Transverse colon (tissue), 4 donors: Measurements from ENCODE around the gene MAGEA11. TPM values are rescaled to one million over a fixed set of nuclear protein-coding genes. Genes with fewer than 3 reads are reported as not detected.
"Not testable (repeated sequence)": the region's sequence is repeated elsewhere in the genome, so short reads cannot be mapped to it uniquely, and the experiment has no call there.

Experiments
- DNase-seq: peaks from one replicate; pipeline ENCODE4 v3.0.0-alpha.2; 2019
- H3K27ac ChIP-seq, 4 donors: fragments of 200-600 bp; sonication (generic); 2 replicates each; pipeline ENCODE4 v1.5.1; 2016 to 2018; ENCODE audit warnings: inconsistent platforms in 4 of 4
- H3K27me3 ChIP-seq: fragments of 200-600 bp; sonication (generic); 2 replicates; pipeline ENCODE4 v1.5.1; 2017; ENCODE audit warnings: inconsistent platforms
- H3K36me3 ChIP-seq, 4 donors: fragments of 200-600 bp; sonication (generic); 2 replicates each; pipeline ENCODE4 v1.5.1; 2017 to 2019; ENCODE audit warnings: inconsistent platforms in 4 of 4
- H3K4me1 ChIP-seq, 4 donors: fragments of 200-600 bp; sonication (generic); 2 replicates each; pipeline ENCODE4 v1.5.1; 2017 to 2020; ENCODE audit warnings: inconsistent platforms in 4 of 4
- H3K4me3 ChIP-seq, 4 donors: fragments of 200-600 bp; sonication (generic); 1 replicate in 1 of 4; 2 replicates in 3 of 4; pipeline versions ENCODE4 v1.5.1 to v1.6.1; 2017 to 2019; ENCODE audit warnings: inconsistent platforms in 4 of 4
- H3K9me3 ChIP-seq, 2 donors: fragments of 200-600 bp; sonication (generic); 2 replicates each; pipeline ENCODE4 v1.5.1; 2017 to 2019; ENCODE audit warnings: inconsistent platforms in 2 of 2
- EP300 ChIP-seq: sonication (generic); formaldehyde crosslinking; IDR thresholded peaks from one replicate; pipeline ENCODE4 v1.6.1; 2017; ENCODE audit warnings: antibody characterized with exemption, low read depth
- POLR2A ChIP-seq: fragments of 450-650 bp; IDR thresholded peaks from one replicate; pipeline ENCODE4 v1.6.1; 2016; ENCODE audit warnings: antibody characterized with exemption, mild to moderate bottlenecking, moderate library complexity
- POLR2AphosphoS5 ChIP-seq, 3 donors: sonication (generic); formaldehyde crosslinking; IDR thresholded peaks; one replicate each; pipeline ENCODE4 v1.6.1; 2016; ENCODE audit warnings: antibody characterized with exemption in 3 of 3
- WGBS, 2 donors: methylation state at CpG; one replicate each; pipeline ENCODE4 v1.1.5; 2018; ENCODE audit warnings: low coverage in 1 of 2; 5-methylcytosine and 5-hydroxymethylcytosine counted together
- in situ Hi-C, 4 donors: fragments of 200-750 bp; cut with MboI; loops; one replicate each; pipeline versions ENCODE4 v1.15.0 to v1.15.1; 2017; ENCODE audit warnings: low sequenced_read_pairs in 3 of 4, low pct_ligation_motif_present in 1 of 4, low pct_unique_long_range_greater_than_20kb in 1 of 4
- intact Hi-C: fragments of 100-400 bp; cut with DNase I; formaldehyde crosslinking; loops from one replicate; pipeline ENCODE4 v1.15.1; 2023; ENCODE audit warnings: low total_unique reads
- total RNA-seq, 4 donors: library from RNA; depleted of rRNA; stranded (reverse); fragments of >200 nt; gene quantifications; one replicate each; pipeline ENCODE4 v1.1.0, GENCODE V29; 2016
- TF ChIP-seq, protein P1 (sequence below), 5 experiments: fragments of 200-600 bp in 3 of 5; fragments of 450-650 bp in 2 of 5; sonication (generic) in 3 of 5; IDR thresholded peaks; 1 replicate in 2 of 5; 2 replicates in 3 of 5; pipeline ENCODE4 v1.5.1; 2016 to 2017; ENCODE audit warnings: antibody characterized with exemption in 5 of 5, inconsistent platforms in 3 of 5, mild to moderate bottlenecking in 2 of 5, moderate library complexity in 1 of 5

Gene MAGEA11, protein sequence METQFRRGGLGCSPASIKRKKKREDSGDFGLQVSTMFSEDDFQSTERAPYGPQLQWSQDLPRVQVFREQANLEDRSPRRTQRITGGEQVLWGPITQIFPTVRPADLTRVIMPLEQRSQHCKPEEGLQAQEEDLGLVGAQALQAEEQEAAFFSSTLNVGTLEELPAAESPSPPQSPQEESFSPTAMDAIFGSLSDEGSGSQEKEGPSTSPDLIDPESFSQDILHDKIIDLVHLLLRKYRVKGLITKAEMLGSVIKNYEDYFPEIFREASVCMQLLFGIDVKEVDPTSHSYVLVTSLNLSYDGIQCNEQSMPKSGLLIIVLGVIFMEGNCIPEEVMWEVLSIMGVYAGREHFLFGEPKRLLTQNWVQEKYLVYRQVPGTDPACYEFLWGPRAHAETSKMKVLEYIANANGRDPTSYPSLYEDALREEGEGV
- not detected for total RNA-seq

DNA sequence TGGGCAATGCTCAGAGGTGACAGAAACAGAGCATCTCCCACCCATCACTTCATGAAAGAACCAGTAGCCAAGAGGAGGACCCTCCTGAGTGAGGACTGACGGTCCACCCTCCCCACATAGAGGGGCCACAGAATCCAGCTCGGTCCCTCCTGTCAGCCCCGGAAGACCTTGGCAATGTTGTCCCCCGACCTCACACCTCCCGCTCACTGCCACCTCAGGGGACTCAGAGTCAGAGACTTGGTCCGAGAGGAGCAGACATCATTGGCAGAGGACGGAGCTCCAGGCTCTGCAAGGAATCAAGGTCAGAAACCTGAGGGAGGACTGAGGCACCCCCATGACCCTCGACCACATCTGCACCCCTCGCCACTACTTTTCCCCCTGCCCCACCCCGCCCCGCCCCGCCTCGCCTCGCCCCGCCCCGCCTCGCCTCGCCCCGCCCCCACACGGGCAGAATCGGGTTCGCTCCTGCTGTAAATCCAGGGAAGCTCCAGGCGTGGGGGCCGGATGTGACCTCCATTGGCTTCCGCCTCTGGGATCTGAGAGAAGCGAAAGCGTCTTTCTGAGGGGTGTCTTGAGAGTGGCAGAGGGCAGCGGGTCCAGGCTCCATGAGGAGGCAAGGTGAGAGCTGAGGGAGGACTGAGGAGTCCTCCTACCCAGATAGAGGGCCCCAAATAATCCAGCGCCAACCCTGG lies at the start of gene MAGEA11:
TSS of gene MAGEA11 (plus strand) at position 516 of the 692 bp plus-strand sequence. CDS start 1,100 bp downstream, outside the sequence.
- Histone ChIP-seq H3K9me3 (no peaks in the 10 kb centered on the region), H3K27me3 (no peaks in the 10 kb centered on the region), H3K4me3 (no peak within 1 kb of the TSS), H3K4me1 (no peaks in the 10 kb centered on the region), H3K36me3 (no peaks in the 10 kb centered on the region), H3K27ac (no peak within 1 kb of the TSS)
- intact Hi-C loops = no loop called here
- 84% methylated on average over 20 of the region's 29 CpGs; no CpG with 5 or more reads in 1 of the 2 donors for WGBS, 2 donors
- DNase-seq = no peak
- in situ Hi-C loops = no loop called here
- TF ChIP-seq, protein P1, sequence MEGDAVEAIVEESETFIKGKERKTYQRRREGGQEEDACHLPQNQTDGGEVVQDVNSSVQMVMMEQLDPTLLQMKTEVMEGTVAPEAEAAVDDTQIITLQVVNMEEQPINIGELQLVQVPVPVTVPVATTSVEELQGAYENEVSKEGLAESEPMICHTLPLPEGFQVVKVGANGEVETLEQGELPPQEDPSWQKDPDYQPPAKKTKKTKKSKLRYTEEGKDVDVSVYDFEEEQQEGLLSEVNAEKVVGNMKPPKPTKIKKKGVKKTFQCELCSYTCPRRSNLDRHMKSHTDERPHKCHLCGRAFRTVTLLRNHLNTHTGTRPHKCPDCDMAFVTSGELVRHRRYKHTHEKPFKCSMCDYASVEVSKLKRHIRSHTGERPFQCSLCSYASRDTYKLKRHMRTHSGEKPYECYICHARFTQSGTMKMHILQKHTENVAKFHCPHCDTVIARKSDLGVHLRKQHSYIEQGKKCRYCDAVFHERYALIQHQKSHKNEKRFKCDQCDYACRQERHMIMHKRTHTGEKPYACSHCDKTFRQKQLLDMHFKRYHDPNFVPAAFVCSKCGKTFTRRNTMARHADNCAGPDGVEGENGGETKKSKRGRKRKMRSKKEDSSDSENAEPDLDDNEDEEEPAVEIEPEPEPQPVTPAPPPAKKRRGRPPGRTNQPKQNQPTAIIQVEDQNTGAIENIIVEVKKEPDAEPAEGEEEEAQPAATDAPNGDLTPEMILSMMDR (IDR thresholded peaks at IDR 0.05) = no peak
- TF ChIP-seq POLR2AphosphoS5 (IDR thresholded peaks at IDR 0.05) = no peak
- no peak for TF ChIP-seq EP300
- no peak for TF ChIP-seq POLR2A

DNA sequence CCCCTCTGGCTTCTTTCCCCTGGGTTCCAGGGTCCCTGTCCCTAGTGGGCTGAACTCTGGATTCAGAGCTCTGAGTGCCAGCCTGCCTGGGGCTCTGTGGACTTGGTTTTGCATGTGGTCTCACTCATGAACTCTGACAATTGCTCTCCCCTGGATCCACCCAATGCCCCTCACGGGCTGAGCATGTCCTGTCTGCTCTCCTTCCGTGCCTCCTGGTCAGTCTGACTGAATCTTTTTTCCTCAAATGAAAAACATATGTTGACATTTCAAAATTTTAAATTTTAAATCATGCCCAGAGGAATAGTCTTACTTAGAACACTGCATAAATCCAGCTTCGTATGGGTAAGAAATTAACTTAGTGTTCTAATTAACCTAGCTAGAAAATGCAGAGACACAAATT lies 36.8 kb upstream of the MAGEA11 start:
- H3K9me3 ChIP-seq, intact Hi-C loops, DNase-seq, in situ Hi-C loops, H3K4me3 ChIP-seq, H3K4me1 ChIP-seq, H3K36me3 ChIP-seq, H3K27ac ChIP-seq, H3K27me3 ChIP-seq: not testable (repeated sequence)
- no CpG with 5 or more reads among the region's 3 CpGs for WGBS, 2 donors

DNA sequence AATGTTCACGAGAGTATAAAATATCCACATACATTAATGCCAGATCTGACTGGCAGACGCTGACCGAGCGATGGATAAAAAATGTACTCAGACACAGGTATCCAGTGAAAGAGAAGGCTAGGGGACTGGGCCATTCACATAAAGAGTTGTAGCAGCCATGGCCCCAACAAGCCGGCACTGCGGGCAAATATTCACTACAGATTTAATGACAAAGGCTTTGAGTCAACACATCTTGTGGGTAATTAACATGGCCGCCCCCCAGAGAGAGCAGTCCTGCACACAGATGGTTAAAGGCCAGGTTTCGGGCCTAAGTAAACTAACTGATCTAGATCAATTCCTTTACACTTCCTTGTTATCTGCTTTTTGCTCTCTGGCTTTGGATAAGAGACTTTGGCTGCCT lies 36.3 kb upstream of the MAGEA11 start:
- intact Hi-C loops, H3K4me3 ChIP-seq, DNase-seq, H3K27ac ChIP-seq, H3K4me1 ChIP-seq, H3K27me3 ChIP-seq, H3K9me3 ChIP-seq, H3K36me3 ChIP-seq, in situ Hi-C loops: not testable (repeated sequence)
- WGBS, 2 donors = 81% methylated on average over 4 of the region's 8 CpGs; no CpG with 5 or more reads in 1 of the 2 donors

DNA sequence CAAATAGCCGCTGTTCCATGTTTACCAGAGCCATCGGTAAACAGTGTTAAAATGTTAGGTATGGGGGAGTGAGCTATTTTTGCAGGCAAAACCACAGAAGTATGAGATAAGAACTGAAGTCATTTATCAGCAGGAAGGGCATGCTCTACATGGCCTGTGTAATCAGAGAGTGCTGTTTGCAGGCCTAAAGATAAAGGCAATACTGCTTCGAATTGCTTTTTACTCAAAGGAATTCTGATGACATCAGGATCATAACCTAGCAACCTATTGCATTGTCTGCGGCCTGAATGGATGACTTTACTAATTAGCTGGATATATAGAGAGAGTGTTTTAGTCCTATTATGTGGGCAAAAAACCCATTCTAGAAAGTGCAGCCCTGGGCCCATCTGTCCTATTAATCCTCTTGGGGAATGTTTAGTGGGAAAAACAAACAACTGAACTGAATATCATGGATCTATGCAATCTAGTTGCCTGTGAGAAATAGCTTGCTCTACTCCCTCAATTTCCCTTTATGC lies 32.6 kb upstream of the MAGEA11 start:
- H3K4me1 ChIP-seq, DNase-seq, in situ Hi-C loops, H3K4me3 ChIP-seq, H3K27ac ChIP-seq, H3K36me3 ChIP-seq, intact Hi-C loops, H3K9me3 ChIP-seq, H3K27me3 ChIP-seq: not testable (repeated sequence)
- 60% methylated on average over 2 of the region's 4 CpGs; no CpG with 5 or more reads in 1 of the 2 donors for WGBS, 2 donors

DNA sequence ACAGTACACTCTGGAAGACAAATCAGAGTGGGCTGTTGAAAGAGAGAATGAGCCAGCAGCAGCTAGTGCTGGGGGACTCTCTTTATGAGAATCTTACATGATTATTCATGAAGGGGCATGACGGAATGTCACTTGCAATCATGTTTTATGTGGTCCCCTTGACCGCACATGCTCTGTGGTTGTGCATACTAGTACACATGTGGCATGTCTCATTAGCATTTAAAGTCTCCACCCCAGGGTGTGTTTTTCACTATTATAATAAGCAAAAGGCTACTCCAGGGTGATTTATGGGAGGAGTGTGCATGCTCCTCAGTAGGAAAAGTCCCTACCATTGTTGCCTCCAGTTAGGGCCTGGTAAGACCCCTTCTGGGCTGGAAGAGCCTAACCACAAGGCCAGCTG lies 30.7 kb upstream of the MAGEA11 start:
- intact Hi-C loops (no loop called here), in situ Hi-C loops (no loop called here)
- TF ChIP-seq POLR2AphosphoS5 (IDR thresholded peaks at IDR 0.05) = no peak
- no peak for TF ChIP-seq POLR2A
- TF ChIP-seq, protein P1 (IDR thresholded peaks at IDR 0.05) = no peak
- no peak for TF ChIP-seq EP300
- Histone ChIP-seq H3K4me3 (no peak overlapping the region), H3K4me1 (no peaks in the 10 kb centered on the region), H3K36me3 (no peaks in the 10 kb centered on the region), H3K27ac (no peak overlapping the region), H3K9me3 (no peaks in the 10 kb centered on the region), H3K27me3 (no peaks in the 10 kb centered on the region)
- DNase-seq = no peak
- WGBS, 2 donors = 89% methylated on average over 2 of the region's 2 CpGs; no CpG with 5 or more reads in 1 of the 2 donors
